SJCRH30 (cell line): ENCODE measurements around the gene EGFR. TPM values are rescaled to one million over a fixed set of nuclear protein-coding genes. Genes with fewer than 3 reads are reported as not detected.
"Not testable (repeated sequence)": the region's sequence is repeated elsewhere in the genome, so short reads cannot be mapped to it uniquely, and the experiment has no call there.

Source experiments
- DNase-seq, 2 experiments: peaks; one replicate each; pipeline ENCODE4 v3.0.0-alpha.2; 2015 to 2020
- H3K27ac ChIP-seq: fragments of 250-450 bp; sonication (Bioruptor Pico); 2 replicates; pipeline ENCODE4 v1.5.1; 2020; ENCODE audit warnings: mild to moderate bottlenecking, moderate library complexity
- H3K27me3 ChIP-seq: fragments of 250-450 bp; sonication (Bioruptor Pico); 2 replicates; pipeline ENCODE4 v1.5.1; 2020; ENCODE audit warnings: mild to moderate bottlenecking, moderate library complexity
- H3K36me3 ChIP-seq: fragments of 250-450 bp; sonication (Bioruptor Pico); 2 replicates; pipeline ENCODE4 v1.5.1; 2020; ENCODE audit warnings: mild to moderate bottlenecking, moderate library complexity
- H3K4me1 ChIP-seq: fragments of 250-450 bp; sonication (Bioruptor Pico); 2 replicates; pipeline ENCODE4 v1.5.1; 2020; ENCODE audit warnings: mild to moderate bottlenecking, moderate library complexity
- H3K4me3 ChIP-seq: fragments of 250-450 bp; sonication (Bioruptor Pico); 2 replicates; pipeline ENCODE4 v1.5.1; 2020; ENCODE audit warnings: mild to moderate bottlenecking, moderate library complexity
- H3K9me3 ChIP-seq: fragments of 250-450 bp; sonication (Bioruptor Pico); replicated peaks from 2 replicates; pipeline ENCODE4 v1.5.1; 2020; ENCODE audit warnings: mild to moderate bottlenecking, moderate library complexity
- total RNA-seq: library from RNA; depleted of rRNA; stranded (reverse); fragments of >200 nt; shearing (Covaris generic); gene quantifications from 2 replicates; pipeline ENCODE4 v1.2.3, GENCODE V29; 2014

Gene EGFR
- total RNA-seq, 1 experiment from 2014 or later = 8.3 TPM

GRCh38 chr7:55022002-55022985, 3.5 kb downstream of the EGFR start:
- H3K36me3 ChIP-seq = no peaks in the 10 kb centered on the region
- no peak for DNase-seq
- H3K4me3 ChIP-seq = no peak overlapping the region
- H3K27me3 ChIP-seq = no peaks in the 10 kb centered on the region
- H3K4me1 ChIP-seq = no peaks in the 10 kb centered on the region
- no peaks in the 10 kb centered on the region for H3K9me3 ChIP-seq
- H3K27ac ChIP-seq = no peak overlapping the region

DNA sequence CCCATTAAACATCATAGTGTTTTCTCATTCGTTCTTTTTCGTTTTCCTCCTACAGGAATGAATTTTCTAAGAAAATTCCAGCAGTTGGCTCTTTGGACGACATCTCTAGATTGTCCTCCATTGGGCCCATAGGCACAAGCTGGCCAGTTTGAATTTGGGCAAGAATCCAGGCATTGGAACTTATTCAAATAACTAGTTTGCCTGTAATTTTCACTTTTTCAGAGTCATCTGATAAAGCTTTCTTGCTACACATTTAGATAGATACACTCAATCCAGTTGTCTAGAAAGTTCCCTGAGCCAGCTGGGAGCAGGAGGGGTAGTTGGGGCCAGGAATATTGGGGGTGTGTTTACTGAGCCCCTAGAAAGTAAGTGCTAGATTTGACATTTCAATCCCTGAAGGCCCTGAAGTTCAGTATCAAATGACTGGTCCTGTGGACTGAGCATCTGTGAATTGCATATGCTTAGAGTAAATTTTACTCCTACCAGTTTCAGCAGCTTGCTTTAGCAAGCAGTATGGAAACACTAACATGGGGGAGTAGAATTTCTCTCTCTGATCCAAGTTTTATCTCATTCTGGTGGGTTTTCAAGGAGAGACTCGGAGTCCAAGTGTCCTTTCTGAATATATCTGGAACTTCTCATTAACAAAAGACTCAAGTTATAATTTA, 5.2 kb downstream of the EGFR start:
- Histone ChIP-seq H3K4me3 (no peak overlapping the region), H3K27me3 (no peaks in the 10 kb centered on the region), H3K9me3 (0 out of 2 replicates have a peak, but pooled peaks cover 2% of the 10 kb centered on the region), H3K4me1 (no peaks in the 10 kb centered on the region; the same call in 1 of the 2 replicates), H3K27ac (no peak overlapping the region), H3K36me3 (no peaks in the 10 kb centered on the region)
- no peak for DNase-seq

DNA sequence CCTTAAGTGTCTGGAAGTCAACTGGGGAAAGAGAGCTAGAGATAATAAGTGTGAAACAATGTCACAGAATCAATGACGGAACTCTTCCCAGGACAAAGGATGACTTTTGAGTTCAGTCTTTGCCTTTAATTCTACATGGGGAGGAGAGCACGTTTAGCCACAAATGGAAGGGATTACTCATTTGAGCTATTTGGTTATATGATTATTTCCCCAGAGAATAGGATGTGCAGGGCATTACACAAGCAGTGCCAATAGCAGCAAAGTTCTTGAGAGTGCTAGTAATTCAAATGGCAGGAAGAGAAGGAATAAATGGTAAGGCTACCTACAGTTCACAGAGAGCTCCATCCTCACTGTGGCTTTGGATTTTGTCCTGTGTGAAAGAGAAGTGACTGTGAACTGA, 6.0 kb downstream of the EGFR start:
- no peaks in the 10 kb centered on the region for H3K27me3 ChIP-seq
- H3K36me3 ChIP-seq = no peaks in the 10 kb centered on the region
- DNase-seq = no peak
- H3K9me3 ChIP-seq = 0 out of 2 replicates have a peak, but pooled peaks cover 2% of the 10 kb centered on the region
- no peak overlapping the region for H3K27ac ChIP-seq
- H3K4me1 ChIP-seq = no peaks in the 10 kb centered on the region; the same call in 1 of the 2 replicates
- H3K4me3 ChIP-seq = no peak overlapping the region

- H3K36me3 ChIP-seq = no peaks in the 10 kb centered on the region
- H3K27me3 ChIP-seq = no peaks in the 10 kb centered on the region
- H3K27ac ChIP-seq = no peak overlapping the region
Observed at GRCh38 chr7:55026086-55026790, 7.4 kb downstream of the EGFR start.

DNA sequence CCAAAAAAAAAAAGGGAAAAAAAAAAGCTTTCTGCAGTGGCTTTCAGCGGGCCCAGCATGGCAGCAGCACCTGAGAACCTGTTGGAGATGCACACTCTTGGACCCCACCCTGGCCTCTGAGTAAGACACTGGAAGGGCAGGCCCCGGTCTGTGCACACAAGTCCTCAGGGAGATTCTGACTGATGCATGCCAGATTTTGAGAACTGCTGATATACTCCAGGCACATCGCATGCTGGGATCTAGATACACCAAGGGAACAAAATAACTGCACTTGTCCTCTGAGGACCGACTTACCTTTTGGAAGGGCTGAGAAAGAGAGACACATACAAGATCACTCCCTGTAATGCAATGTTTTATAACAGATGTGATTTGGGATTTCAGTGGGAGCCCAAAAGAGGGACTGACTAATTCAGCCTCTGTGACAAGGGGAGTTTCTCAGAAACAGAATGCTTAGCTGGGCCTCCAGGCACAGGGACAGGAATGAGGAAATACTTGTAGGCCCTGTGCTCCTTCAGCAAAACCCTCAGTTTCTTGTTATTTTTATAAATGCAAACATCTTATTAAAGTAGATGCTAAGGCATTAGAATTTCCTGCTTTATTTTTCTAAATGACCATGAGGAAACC, 8.2 kb downstream of the EGFR start:
- H3K9me3 ChIP-seq = 0 out of 2 replicates have a peak, but pooled peaks cover 2% of the 10 kb centered on the region
- DNase-seq = no peak
- peaks cover 3% of the 10 kb centered on the region; the same call in 1 of the 2 replicates for H3K4me1 ChIP-seq
- no peaks in the 10 kb centered on the region for H3K27me3 ChIP-seq
- no peaks in the 10 kb centered on the region for H3K36me3 ChIP-seq
- H3K4me3 ChIP-seq = no peak overlapping the region
- H3K27ac ChIP-seq = no peak overlapping the region

More at GRCh38 chr7:55026086-55026790, 7.4 kb downstream of the EGFR start:
- Histone ChIP-seq H3K4me3 (no peak overlapping the region), H3K9me3 (0 out of 2 replicates have a peak, but pooled peaks cover 2% of the 10 kb centered on the region), H3K4me1 (peaks cover 3% of the 10 kb centered on the region; the same call in 1 of the 2 replicates)
- DNase-seq = no peak

GRCh38 chr7:55028011-55028410, 9.2 kb downstream of the EGFR start:
- Histone ChIP-seq H3K27me3 (no peaks in the 10 kb centered on the region), H3K4me1 (peaks cover 3% of the 10 kb centered on the region; the same call in 1 of the 2 replicates), H3K9me3 (0 out of 2 replicates have a peak, but pooled peaks cover 2% of the 10 kb centered on the region), H3K36me3 (no peaks in the 10 kb centered on the region), H3K27ac (no peak overlapping the region), H3K4me3 (no peak overlapping the region)
- peak in 1 of 2 experiments; percentile 37 for DNase-seq

DNA sequence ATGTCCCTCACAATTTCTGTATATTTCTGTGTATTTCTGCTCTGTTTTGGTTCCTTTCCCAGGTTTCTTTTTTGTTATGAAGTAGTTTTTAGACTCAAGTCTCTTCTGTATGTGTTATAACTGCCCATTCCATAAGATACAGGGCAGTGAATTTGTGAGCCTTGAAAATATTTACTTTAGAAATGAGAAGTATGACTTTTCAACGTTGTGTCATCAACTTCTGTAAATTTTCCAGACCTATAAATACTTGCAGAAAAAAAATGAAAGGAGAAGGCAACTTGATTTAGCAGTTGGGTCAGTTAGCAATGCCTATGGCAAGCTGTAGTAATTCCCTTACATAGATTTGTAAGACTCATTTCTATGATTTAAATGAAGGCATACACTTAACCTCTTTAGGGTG, 11.5 kb downstream of the EGFR start:
- Histone ChIP-seq H3K36me3 (no peaks in the 10 kb centered on the region), H3K4me3 (no peak overlapping the region), H3K9me3 (0 out of 2 replicates have a peak, but pooled peaks cover 2% of the 10 kb centered on the region), H3K27me3 (no peaks in the 10 kb centered on the region), H3K27ac (no peak overlapping the region), H3K4me1 (peaks cover 3% of the 10 kb centered on the region; the same call in 1 of the 2 replicates)
- DNase-seq = no peak

DNA sequence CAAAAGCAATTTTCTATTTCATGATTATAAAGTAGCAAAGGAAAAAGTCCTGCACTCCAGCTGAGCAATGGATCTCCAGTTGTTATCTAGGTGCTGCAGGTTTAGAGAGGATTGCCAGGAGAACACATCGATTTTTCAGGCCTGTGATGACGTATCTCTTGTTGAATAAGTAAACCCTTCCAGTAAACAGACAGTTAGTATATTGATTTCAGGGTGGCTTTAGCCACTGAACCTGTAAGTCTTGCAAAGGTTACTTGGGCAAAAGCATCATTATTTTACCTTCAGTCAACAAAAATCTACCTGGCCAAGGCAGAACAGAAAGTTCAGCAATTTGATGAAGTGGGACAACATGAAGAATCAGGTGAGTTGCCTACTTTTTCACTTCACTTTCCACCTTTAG, 12.3 kb downstream of the EGFR start:
- Histone ChIP-seq H3K4me1 (peaks cover 3% of the 10 kb centered on the region; the same call in 1 of the 2 replicates), H3K27me3 (no peaks in the 10 kb centered on the region), H3K27ac (no peak overlapping the region), H3K36me3 (no peaks in the 10 kb centered on the region), H3K9me3 (0 out of 2 replicates have a peak, but pooled peaks cover 2% of the 10 kb centered on the region), H3K4me3 (no peak overlapping the region)
- DNase-seq = no peak

- no peak overlapping the region for H3K4me3 ChIP-seq
- peaks cover 3% of the 10 kb centered on the region; the same call in 1 of the 2 replicates for H3K4me1 ChIP-seq
- no peaks in the 10 kb centered on the region for H3K36me3 ChIP-seq
- H3K9me3 ChIP-seq = 0 out of 2 replicates have a peak, but pooled peaks cover 2% of the 10 kb centered on the region
- no peaks in the 10 kb centered on the region for H3K27me3 ChIP-seq
- no peak for DNase-seq
- H3K27ac ChIP-seq = no peak overlapping the region
Observed at GRCh38 chr7:55032069-55032699, 13.4 kb downstream of the EGFR start.

GRCh38 chr7:55033236-55033846, 14.5 kb downstream of the EGFR start:
- Histone ChIP-seq H3K27ac (no peak overlapping the region), H3K4me1 (peaks cover 3% of the 10 kb centered on the region; the same call in 1 of the 2 replicates), H3K9me3 (no peaks in the 10 kb centered on the region), H3K27me3 (no peaks in the 10 kb centered on the region), H3K4me3 (no peak overlapping the region), H3K36me3 (no peaks in the 10 kb centered on the region)
- no peak for DNase-seq

- H3K27me3 ChIP-seq = no peaks in the 10 kb centered on the region
- no peak overlapping the region for H3K4me3 ChIP-seq
- H3K4me1 ChIP-seq = 0 out of 2 replicates have a peak, but pooled peaks cover 3% of the 10 kb centered on the region
- no peaks in the 10 kb centered on the region for H3K9me3 ChIP-seq
- H3K27ac ChIP-seq = no peak overlapping the region
- DNase-seq = no peak
- H3K36me3 ChIP-seq = no peaks in the 10 kb centered on the region
Observed at GRCh38 chr7:55034776-55035175, 16.0 kb downstream of the EGFR start.

- not testable (repeated sequence) for H3K27ac ChIP-seq, H3K36me3 ChIP-seq
Observed at GRCh38 chr7:55035410-55035809, 16.6 kb downstream of the EGFR start.

More at GRCh38 chr7:55035410-55035809, 16.6 kb downstream of the EGFR start:
- not testable (repeated sequence) for H3K4me1 ChIP-seq, H3K9me3 ChIP-seq, H3K27me3 ChIP-seq, DNase-seq, H3K4me3 ChIP-seq
